ENCODE results near the gene LRWD1.
"Not testable (repeated sequence)": the region's sequence is repeated elsewhere in the genome, so short reads cannot be mapped to it uniquely, and the experiment has no call there.

LRWD1 gene

DNA sequence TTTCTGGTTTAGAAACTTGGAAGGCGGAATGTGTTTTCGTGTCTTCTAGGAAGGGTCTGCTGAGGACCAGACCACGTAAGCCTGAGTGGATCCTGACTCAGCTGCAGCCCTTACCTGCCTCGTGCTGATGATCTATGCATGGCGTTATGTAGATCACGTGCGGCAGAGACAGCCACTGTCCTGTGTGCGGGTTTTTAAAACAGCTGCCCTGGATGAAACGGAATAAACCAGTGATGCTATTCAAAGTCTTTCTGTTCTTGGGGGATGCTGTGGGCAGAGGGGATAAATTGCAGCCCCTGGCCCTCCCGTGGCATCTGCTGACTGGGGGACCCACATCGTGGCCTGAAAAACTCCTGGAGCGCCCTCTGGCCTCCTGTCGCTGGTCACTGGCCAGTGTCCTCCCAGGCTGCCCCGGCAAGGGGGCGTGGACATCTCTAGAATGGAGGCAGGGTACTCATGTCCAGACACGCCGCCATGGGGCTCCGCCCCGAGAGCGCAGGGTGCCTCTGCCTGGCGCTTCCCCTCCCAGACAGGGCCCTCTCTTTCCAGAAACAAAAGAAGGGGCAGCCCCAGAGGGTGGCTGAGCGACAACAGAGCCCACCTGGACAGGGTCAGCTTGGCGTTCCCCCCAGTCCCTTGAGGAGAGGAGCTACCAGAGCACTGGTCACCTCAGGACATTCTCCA, 13.3 kb upstream of the LRWD1 start:
- TF ChIP-seq, protein P1, sequence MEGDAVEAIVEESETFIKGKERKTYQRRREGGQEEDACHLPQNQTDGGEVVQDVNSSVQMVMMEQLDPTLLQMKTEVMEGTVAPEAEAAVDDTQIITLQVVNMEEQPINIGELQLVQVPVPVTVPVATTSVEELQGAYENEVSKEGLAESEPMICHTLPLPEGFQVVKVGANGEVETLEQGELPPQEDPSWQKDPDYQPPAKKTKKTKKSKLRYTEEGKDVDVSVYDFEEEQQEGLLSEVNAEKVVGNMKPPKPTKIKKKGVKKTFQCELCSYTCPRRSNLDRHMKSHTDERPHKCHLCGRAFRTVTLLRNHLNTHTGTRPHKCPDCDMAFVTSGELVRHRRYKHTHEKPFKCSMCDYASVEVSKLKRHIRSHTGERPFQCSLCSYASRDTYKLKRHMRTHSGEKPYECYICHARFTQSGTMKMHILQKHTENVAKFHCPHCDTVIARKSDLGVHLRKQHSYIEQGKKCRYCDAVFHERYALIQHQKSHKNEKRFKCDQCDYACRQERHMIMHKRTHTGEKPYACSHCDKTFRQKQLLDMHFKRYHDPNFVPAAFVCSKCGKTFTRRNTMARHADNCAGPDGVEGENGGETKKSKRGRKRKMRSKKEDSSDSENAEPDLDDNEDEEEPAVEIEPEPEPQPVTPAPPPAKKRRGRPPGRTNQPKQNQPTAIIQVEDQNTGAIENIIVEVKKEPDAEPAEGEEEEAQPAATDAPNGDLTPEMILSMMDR (IDR thresholded peaks at IDR 0.05; ENCODE audit: insufficient read depth, low read depth, low read length, missing control alignments): no peak
- peak; percentile 61 for DNase-seq (ENCODE audit: low read depth)
- H3K4me3 ChIP-seq (ENCODE audit: low read length): no peak overlapping the region

DNA sequence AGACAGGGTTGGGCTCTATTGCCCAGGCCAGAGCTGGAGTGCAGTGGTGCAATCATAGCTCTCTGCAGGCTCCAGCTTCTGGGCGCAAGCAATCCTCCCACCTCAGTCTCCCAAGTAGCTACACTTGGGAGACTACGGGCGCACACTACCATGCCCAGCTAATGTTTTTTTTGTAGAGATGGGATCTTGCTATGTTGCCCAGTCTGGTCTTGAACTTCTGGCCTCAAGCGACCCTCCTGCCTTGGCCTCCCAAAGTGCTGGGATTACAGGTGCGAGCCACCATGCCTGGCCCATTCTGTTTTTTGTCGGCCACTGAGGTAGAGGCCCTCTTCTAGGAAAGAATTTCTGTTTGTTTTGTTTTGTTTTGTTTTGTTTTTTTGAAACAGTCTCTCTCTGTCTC, 12.3 kb upstream of the LRWD1 start:
- DNase-seq (ENCODE audit: low read depth): no peak
- TF ChIP-seq, protein P1 (IDR thresholded peaks at IDR 0.05; ENCODE audit: insufficient read depth, low read depth, low read length, missing control alignments): no peak
- no peak overlapping the region for H3K4me3 ChIP-seq (ENCODE audit: low read length)

DNA sequence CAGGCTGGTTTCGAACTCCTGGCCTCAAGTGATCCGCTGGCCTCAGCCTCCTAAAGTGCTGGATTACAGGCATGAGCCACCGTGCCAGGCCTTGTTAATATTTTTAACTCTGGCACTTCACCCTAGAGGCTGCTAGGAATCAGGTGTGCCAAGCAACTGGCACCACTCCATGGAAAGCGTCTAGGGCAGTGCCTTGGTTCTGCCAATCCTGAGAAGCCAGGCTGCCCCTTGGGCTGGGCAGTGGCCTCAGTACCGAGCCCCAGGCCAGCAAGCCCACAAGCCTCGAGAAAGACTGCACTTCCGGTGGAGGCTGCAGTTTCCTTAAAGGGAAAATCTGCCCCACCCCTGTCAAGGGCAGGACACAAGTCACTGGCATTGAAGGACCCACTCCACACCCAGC, 11.5 kb upstream of the LRWD1 start:
- TF ChIP-seq, protein P1 (IDR thresholded peaks at IDR 0.05; ENCODE audit: insufficient read depth, low read depth, low read length, missing control alignments): no peak
- H3K4me3 ChIP-seq (ENCODE audit: low read length): no peak overlapping the region
- DNase-seq (ENCODE audit: low read depth): no peak

DNA sequence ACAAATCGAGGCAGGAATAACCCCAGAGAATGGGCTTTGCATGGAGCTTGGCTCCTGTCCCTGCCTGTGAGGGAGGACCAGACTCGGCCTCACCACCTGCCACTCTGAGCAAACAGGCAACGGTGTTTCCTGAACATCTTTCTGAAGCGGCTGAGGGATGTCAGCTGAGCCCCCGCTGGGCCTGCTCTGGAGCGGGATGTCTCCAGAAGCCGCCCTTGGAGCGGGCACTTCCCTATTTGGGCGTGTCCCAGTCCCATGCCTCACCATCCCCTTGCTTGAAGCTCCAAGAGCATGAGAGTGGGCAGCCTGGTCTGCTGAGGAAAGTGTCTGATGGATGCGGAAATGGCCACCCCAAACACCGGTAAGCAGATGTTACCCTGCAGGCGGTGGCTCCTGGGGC, 10.3 kb upstream of the LRWD1 start:
- DNase-seq (ENCODE audit: low read depth): no peak
- no peak overlapping the region for H3K4me3 ChIP-seq (ENCODE audit: low read length)
- TF ChIP-seq, protein P1 (IDR thresholded peaks at IDR 0.05; ENCODE audit: insufficient read depth, low read depth, low read length, missing control alignments): no peak

DNA sequence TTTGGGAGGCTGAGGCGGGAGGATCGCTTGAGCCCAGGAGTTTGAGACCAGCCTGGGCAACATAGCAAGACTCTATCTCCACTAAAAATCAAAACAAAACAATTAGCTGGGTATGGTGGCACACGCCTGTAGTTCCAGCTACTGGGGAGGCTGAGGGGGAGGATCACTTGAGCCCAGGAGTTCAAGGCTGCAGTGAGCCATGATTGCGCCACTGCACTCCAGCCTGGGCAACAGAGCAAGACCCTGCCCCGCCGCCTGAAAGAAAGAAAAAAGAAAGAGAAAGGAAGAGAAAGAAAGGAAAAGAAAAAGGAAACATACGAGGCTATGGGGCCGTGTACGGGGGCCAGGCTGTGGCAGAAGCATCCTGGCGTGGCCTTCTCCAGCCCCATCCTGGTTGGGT, 9.9 kb upstream of the LRWD1 start:
- DNase-seq (ENCODE audit: low read depth); H3K4me3 ChIP-seq (ENCODE audit: low read length): not testable (repeated sequence)

DNA sequence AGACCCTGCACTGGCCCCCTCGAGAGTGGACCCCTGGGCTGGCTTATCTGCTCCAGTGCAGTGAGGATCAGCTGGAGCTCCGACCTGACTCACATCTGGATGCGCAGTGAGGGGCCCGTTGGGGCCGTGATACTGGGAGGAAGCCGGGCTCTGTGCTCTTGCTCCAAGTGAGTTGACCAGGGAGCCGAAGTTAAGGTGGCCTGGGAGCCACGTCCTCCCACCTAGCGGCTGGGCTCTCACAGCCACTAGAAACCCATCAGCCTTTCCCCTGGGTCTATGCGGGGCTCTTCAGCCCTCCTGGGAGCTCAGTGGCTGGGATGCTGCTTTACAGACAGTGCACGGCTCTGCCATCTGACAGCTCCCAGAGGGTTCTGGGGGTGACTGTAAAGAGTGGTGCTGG, 9.2 kb upstream of the LRWD1 start:
- TF ChIP-seq, protein P1 (IDR thresholded peaks at IDR 0.05; ENCODE audit: insufficient read depth, low read depth, low read length, missing control alignments): no peak
- H3K4me3 ChIP-seq (ENCODE audit: low read length): no peak overlapping the region
- no peak for DNase-seq (ENCODE audit: low read depth)

DNA sequence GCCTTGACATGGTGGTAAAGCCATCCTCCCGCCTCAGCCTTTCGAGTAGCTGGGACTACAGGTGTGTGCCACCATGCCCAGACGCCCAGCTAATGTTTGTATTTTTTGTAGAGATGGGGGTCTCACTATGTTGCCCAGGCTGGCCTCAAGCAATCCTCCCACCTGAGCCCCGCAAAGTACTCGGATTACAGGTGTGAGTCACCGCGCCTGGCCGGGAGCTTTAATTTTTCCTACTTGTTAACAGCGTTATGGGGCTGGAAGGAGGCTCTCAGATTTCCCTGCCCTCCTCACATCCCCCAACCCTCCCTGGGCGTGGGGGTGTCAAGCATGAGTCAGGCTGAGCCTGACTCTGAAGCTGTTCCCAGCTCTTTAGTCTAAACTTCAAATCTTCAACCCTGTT, 8.5 kb upstream of the LRWD1 start:
- no peak for DNase-seq (ENCODE audit: low read depth)
- no peak overlapping the region for H3K4me3 ChIP-seq (ENCODE audit: low read length)
- TF ChIP-seq, protein P1 (IDR thresholded peaks at IDR 0.05; ENCODE audit: insufficient read depth, low read depth, low read length, missing control alignments): no peak

Data from epithelial cell of esophagus (primary cell).